ENCODE data around the gene CPNE6. TPM values are rescaled to one million over a fixed set of nuclear protein-coding genes. Genes with fewer than 3 reads are reported as not detected.
A peak's percentile ranks its signal among the peaks of the same experiment; 100 is the strongest.

Gene CPNE6
- total and polyA plus RNA-seq, 2 of the 13 experiments (the other 11 are each of a cell fraction or from before 2014, with no cell fraction given) = not detected

GRCh38 chr14:24081739-24082211 is 10.4 kb downstream of the CPNE6 start (continued):
- TF ChIP-seq, protein P1, sequence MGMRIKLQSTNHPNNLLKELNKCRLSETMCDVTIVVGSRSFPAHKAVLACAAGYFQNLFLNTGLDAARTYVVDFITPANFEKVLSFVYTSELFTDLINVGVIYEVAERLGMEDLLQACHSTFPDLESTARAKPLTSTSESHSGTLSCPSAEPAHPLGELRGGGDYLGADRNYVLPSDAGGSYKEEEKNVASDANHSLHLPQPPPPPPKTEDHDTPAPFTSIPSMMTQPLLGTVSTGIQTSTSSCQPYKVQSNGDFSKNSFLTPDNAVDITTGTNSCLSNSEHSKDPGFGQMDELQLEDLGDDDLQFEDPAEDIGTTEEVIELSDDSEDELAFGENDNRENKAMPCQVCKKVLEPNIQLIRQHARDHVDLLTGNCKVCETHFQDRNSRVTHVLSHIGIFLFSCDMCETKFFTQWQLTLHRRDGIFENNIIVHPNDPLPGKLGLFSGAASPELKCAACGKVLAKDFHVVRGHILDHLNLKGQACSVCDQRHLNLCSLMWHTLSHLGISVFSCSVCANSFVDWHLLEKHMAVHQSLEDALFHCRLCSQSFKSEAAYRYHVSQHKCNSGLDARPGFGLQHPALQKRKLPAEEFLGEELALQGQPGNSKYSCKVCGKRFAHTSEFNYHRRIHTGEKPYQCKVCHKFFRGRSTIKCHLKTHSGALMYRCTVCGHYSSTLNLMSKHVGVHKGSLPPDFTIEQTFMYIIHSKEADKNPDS (CRISPR knock-in tag; IDR thresholded peaks at IDR 0.05) = no peak
- TF ChIP-seq GFI1 (CRISPR knock-in tag; IDR thresholded peaks at IDR 0.05; ENCODE audit: borderline replicate concordance) (0 out of 2 replicates have a peak, but pooled peaks have one; percentile 16), ZFP41 (CRISPR knock-in tag; IDR thresholded peaks at IDR 0.05; ENCODE audit: borderline replicate concordance) (0 out of 2 replicates have a peak, but pooled peaks have one; percentile 1), ZFP91 (CRISPR knock-in tag; IDR thresholded peaks at IDR 0.05; ENCODE audit: borderline replicate concordance) (peak; percentile 11; the same call in 1 of the 2 replicates), HIVEP1 (CRISPR knock-in tag; IDR thresholded peaks at IDR 0.05) (no peak), ZNF503 (CRISPR knock-in tag; IDR thresholded peaks at IDR 0.05) (peak; percentile 31; the same call in 1 of the 2 replicates), ZNF263 (CRISPR knock-in tag; IDR thresholded peaks at IDR 0.05) (no peak), MIER3 (CRISPR knock-in tag; IDR thresholded peaks at IDR 0.05; ENCODE audit: borderline replicate concordance) (no peak), ELF4 (CRISPR knock-in tag; IDR thresholded peaks at IDR 0.05; ENCODE audit: borderline replicate concordance) (no peak), POLR2AphosphoS2 (IDR thresholded peaks at IDR 0.05; ENCODE audit: low read depth, low read length) (no peak), PRMT3 (CRISPR knock-in tag; IDR thresholded peaks at IDR 0.05; ENCODE audit: borderline replicate concordance, low read depth) (no peak), DMAP1 (CRISPR knock-in tag; IDR thresholded peaks at IDR 0.05) (no peak), ZNF350 (CRISPR knock-in tag; IDR thresholded peaks at IDR 0.05; ENCODE audit: borderline replicate concordance, low read depth) (no peak), CC2D1A (CRISPR knock-in tag; IDR thresholded peaks at IDR 0.05) (no peak), ZFYVE20 (CRISPR knock-in tag; IDR thresholded peaks at IDR 0.05; ENCODE audit: borderline replicate concordance, low read depth) (no peak), ZNF841 (CRISPR knock-in tag; IDR thresholded peaks at IDR 0.05; ENCODE audit: borderline replicate concordance) (no peak), ZNF44 (CRISPR knock-in tag; IDR thresholded peaks at IDR 0.05) (no peak), RAD21 (CRISPR knock-in tag; IDR thresholded peaks at IDR 0.05) (no peak), ZNF562 (CRISPR knock-in tag; IDR thresholded peaks at IDR 0.05; ENCODE audit: borderline replicate concordance) (no peak), CEBPB (IDR thresholded peaks at IDR 0.05; ENCODE audit: borderline replicate concordance, low read depth, low read length) (no peak), ZNF143 (CRISPR knock-in tag; IDR thresholded peaks at IDR 0.05) (0 out of 2 replicates have a peak, but pooled peaks have one; percentile 33), ZNF704 (CRISPR knock-in tag; IDR thresholded peaks at IDR 0.05; ENCODE audit: borderline replicate concordance) (no peak), HOXD1 (CRISPR knock-in tag; IDR thresholded peaks at IDR 0.05) (no peak), NR2F6 (IDR thresholded peaks at IDR 0.05) (no peak), NR2F6 (CRISPR knock-in tag; IDR thresholded peaks at IDR 0.05) (peak; percentile 4; the same call in 1 of the 2 replicates), HNRNPL (IDR thresholded peaks at IDR 0.05; ENCODE audit: low read depth, low read length) (no peak)

Measured in HepG2 (cell line).